Measurements from ENCODE around the gene TAF4. TPM values are rescaled to one million over a fixed set of nuclear protein-coding genes. Genes with fewer than 3 reads are reported as not detected.
"Not testable (repeated sequence)": the region's sequence is repeated elsewhere in the genome, so short reads cannot be mapped to it uniquely, and the experiment has no call there.

The TAF4 gene
- total RNA-seq, 2 donors from 2014 or later = 10.4 to 11.0 TPM

DNA sequence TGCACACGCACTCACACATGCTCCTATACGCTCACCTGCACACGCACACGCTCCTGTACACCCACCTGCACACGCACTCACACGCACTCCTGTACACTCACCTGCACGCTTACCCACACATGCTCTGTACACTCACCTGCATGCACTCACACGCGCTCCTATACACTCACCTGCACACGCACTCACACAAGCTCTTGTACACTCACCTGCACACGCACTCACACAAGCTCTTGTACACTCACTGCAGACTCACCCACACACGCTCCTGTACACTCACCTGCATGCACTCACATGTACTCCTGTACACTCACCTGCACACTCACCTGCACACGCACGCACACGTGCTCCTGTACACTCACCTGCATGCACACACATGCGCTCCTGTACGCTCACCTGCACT, 22.0 kb upstream of the TAF4 start:
- TF ChIP-seq, protein P1, sequence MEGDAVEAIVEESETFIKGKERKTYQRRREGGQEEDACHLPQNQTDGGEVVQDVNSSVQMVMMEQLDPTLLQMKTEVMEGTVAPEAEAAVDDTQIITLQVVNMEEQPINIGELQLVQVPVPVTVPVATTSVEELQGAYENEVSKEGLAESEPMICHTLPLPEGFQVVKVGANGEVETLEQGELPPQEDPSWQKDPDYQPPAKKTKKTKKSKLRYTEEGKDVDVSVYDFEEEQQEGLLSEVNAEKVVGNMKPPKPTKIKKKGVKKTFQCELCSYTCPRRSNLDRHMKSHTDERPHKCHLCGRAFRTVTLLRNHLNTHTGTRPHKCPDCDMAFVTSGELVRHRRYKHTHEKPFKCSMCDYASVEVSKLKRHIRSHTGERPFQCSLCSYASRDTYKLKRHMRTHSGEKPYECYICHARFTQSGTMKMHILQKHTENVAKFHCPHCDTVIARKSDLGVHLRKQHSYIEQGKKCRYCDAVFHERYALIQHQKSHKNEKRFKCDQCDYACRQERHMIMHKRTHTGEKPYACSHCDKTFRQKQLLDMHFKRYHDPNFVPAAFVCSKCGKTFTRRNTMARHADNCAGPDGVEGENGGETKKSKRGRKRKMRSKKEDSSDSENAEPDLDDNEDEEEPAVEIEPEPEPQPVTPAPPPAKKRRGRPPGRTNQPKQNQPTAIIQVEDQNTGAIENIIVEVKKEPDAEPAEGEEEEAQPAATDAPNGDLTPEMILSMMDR (IDR thresholded peaks at IDR 0.05) = no peak
- Histone ChIP-seq H3K27me3 (replicated peaks; ENCODE audit: insufficient read depth) (no peaks in the 10 kb centered on the region), H3K36me3 (no peaks in the 10 kb centered on the region), H3K9me3 (no peaks in the 10 kb centered on the region), H3K4me3 (no peak overlapping the region), H3K27ac (no peak overlapping the region), H3K4me1 (ENCODE audit: control insufficient read depth in 1 of 2, low read depth in 2 of 2) (no peaks in the 10 kb centered on the region)
- no peak for ATAC-seq (ENCODE audit: insufficient number of reproducible peaks, low FRiP score, low read depth)
- DNase-seq (ENCODE audit: low spot score) = no peak

DNA sequence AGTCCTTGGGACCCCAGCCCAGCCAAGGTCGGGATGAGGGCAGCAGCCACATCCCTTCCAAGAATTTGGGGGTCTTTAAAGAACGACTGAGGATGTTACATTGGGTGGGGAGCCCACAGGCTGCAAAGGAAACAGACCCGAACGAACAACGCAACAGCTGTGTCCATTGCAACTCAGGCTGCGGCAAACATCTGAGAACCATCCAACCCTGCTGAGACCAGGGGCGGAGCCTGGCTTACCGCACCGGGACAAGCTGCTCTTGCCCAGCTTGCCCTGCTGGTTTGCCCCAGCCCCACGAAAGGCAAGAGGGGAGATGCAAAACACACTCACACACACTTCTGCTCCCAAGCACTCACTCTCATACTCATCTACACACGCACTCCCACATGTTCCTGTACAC, 21.5 kb upstream of the TAF4 start:
- Histone ChIP-seq H3K27me3 (replicated peaks; ENCODE audit: insufficient read depth) (no peaks in the 10 kb centered on the region), H3K27ac (no peak overlapping the region), H3K9me3 (no peaks in the 10 kb centered on the region), H3K4me3 (no peak overlapping the region), H3K36me3 (no peaks in the 10 kb centered on the region), H3K4me1 (ENCODE audit: control insufficient read depth in 1 of 2, low read depth in 2 of 2) (no peaks in the 10 kb centered on the region)
- ATAC-seq (ENCODE audit: insufficient number of reproducible peaks, low FRiP score, low read depth) (no peak), DNase-seq (ENCODE audit: low spot score) (no peak)
- TF ChIP-seq, protein P1 (IDR thresholded peaks at IDR 0.05) = no peak

DNA sequence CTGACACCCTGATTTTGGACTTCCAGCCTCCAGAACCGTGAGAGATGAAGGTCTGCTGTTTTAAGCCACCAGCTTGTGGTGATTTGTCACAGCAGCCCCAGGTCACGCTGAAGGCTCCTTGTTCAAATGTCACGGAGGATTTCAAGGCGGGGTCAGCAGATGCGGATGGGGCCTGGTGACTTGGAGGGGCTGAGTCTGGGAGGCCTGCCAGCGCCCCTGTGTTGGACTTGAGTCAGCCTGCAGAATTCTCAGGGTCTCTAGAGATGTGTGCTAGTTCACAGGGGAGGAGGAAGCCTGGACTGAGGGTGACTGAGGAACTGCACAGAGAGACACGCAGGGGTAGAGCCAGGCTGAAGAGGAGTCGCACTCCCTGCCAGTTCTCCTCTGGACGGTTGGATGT, 19.5 kb upstream of the TAF4 start:
- no peaks in the 10 kb centered on the region for H3K4me1 ChIP-seq (ENCODE audit: control insufficient read depth in 1 of 2, low read depth in 2 of 2)
- TF ChIP-seq, protein P1 (IDR thresholded peaks at IDR 0.05) = no peak
- DNase-seq (ENCODE audit: low spot score) (no peak), ATAC-seq (ENCODE audit: insufficient number of reproducible peaks, low FRiP score, low read depth) (no peak)
- H3K27me3 ChIP-seq (replicated peaks; ENCODE audit: insufficient read depth) = no peaks in the 10 kb centered on the region
- no peaks in the 10 kb centered on the region for H3K9me3 ChIP-seq
- H3K36me3 ChIP-seq = no peaks in the 10 kb centered on the region
- H3K4me3 ChIP-seq = no peak overlapping the region
- no peak overlapping the region for H3K27ac ChIP-seq

DNA sequence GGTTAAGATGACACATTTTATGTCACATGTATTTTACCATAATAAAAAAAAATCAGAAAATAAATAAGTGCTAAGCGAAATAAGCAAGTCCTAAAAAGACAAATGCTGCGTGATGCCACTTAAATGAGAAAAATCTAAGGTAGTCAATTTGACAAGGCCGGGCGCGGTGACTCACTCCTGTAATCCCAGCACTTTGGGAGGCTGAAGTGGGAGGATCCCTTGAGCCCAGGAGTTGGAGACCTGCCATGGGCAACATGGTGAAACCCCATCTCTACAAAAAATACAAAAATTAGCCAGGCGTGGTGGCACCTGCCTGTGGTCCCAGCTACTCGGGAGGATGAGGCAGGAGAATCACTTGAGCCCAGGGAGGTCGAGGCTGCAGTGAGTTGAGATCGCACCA, 18.5 kb upstream of the TAF4 start:
- H3K4me1 ChIP-seq (ENCODE audit: control insufficient read depth in 1 of 2, low read depth in 2 of 2); H3K9me3 ChIP-seq; DNase-seq (ENCODE audit: low spot score); ATAC-seq (ENCODE audit: insufficient number of reproducible peaks, low FRiP score, low read depth); H3K4me3 ChIP-seq; H3K27me3 ChIP-seq (replicated peaks; ENCODE audit: insufficient read depth); H3K27ac ChIP-seq; H3K36me3 ChIP-seq: not testable (repeated sequence)

DNA sequence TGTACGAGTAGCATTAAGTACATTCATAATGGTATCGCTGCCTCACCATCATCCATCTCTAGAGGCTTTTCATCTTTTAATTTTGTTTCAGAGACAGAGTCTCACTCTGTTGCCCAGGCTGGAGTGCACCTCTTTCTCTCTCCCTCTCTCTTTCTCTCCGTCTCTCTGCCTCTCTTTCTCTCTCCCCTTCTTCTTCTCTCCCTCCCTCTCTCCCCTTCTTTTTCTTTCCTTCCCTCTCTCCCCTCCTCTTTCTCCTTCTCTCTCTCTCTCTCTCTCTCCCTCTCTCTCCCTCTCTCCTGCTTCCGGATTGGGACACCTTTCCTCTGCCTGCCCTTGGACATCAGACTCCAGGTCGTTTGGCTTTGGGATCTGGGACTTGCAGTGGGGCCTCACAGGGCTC, 17.6 kb upstream of the TAF4 start:
- ATAC-seq (ENCODE audit: insufficient number of reproducible peaks, low FRiP score, low read depth) = no peak
- H3K36me3 ChIP-seq = no peaks in the 10 kb centered on the region

More for the DNA sequence above, 17.6 kb upstream of the TAF4 start:
- DNase-seq (ENCODE audit: low spot score) = no peak
- Histone ChIP-seq H3K4me1 (ENCODE audit: control insufficient read depth in 1 of 2, low read depth in 2 of 2) (no peaks in the 10 kb centered on the region), H3K27me3 (replicated peaks; ENCODE audit: insufficient read depth) (no peaks in the 10 kb centered on the region), H3K27ac (no peak overlapping the region), H3K4me3 (no peak overlapping the region), H3K9me3 (no peaks in the 10 kb centered on the region)
- TF ChIP-seq, protein P1 (IDR thresholded peaks at IDR 0.05) = no peak
